ENCODE measurements around the gene ARSB. TPM values are rescaled to one million over a fixed set of nuclear protein-coding genes. Genes with fewer than 3 reads are reported as not detected.

Gene ARSB
- total RNA-seq, 3 donors from 2014 or later: 9.8 to 17.6 (median 10.0) TPM

DNA sequence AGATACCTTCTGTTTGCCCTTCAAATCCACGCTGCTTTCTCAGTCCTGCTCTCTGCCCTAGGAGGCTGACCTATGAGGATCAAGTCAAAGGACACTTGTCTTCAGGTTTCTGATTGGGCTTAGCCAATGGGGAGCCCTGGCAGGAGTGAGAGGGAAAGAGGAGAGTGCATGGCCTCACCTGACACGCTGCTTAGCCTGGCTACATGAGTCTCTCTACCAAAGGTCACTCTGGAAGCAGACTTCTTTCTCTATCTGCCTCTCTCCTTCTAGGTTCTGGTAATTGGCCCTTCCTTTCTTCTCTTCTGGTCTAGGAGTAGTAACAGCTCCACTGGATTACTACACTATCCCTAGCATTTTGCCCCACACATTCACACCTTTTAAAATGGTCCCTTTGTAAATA lies 13.1 kb downstream of the ARSB start:
- H3K27me3 ChIP-seq: no peaks in the 10 kb centered on the region
- intact Hi-C loops (cut with DNase I; ENCODE audit: low total_unique reads): no loop called here
- H3K27ac ChIP-seq: no peak overlapping the region
- H3K4me1 ChIP-seq: no peaks in the 10 kb centered on the region
- no peak for DNase-seq (ENCODE audit: low spot score in 2 of 2)
- H3K4me3 ChIP-seq: no peak overlapping the region
- TF ChIP-seq POLR2A (IDR thresholded peaks at IDR 0.05) (no peak), POLR2AphosphoS5 (IDR thresholded peaks at IDR 0.05) (no peak)
- TF ChIP-seq, protein P1, sequence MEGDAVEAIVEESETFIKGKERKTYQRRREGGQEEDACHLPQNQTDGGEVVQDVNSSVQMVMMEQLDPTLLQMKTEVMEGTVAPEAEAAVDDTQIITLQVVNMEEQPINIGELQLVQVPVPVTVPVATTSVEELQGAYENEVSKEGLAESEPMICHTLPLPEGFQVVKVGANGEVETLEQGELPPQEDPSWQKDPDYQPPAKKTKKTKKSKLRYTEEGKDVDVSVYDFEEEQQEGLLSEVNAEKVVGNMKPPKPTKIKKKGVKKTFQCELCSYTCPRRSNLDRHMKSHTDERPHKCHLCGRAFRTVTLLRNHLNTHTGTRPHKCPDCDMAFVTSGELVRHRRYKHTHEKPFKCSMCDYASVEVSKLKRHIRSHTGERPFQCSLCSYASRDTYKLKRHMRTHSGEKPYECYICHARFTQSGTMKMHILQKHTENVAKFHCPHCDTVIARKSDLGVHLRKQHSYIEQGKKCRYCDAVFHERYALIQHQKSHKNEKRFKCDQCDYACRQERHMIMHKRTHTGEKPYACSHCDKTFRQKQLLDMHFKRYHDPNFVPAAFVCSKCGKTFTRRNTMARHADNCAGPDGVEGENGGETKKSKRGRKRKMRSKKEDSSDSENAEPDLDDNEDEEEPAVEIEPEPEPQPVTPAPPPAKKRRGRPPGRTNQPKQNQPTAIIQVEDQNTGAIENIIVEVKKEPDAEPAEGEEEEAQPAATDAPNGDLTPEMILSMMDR (IDR thresholded peaks at IDR 0.05): no peak
- H3K36me3 ChIP-seq: no peaks in the 10 kb centered on the region
- H3K9me3 ChIP-seq: no peaks in the 10 kb centered on the region

DNA sequence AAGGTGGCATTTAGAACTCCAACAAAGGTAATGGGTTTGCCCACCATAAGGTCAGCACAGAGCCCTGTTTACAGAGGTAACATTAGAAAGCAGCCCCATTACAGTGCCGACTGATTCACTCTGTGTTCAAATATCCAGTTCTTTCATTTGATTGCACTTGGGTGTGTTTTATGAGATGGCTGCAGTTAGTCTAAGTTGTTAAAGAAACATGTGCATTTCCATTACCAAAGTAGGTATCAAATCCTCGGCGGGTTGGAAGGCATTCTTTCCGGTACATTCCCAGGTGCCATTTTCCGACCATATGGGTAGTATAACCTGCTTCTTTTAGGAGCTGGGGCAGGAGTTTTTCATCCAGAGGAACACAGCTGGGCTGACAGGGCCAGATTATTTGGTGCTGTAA lies 16.3 kb downstream of the ARSB start:
- no peak overlapping the region for H3K4me3 ChIP-seq
- intact Hi-C loops (cut with DNase I; ENCODE audit: low total_unique reads): no loop called here
- no peak overlapping the region for H3K27ac ChIP-seq
- TF ChIP-seq POLR2AphosphoS5 (IDR thresholded peaks at IDR 0.05): no peak
- no peak for TF ChIP-seq POLR2A (IDR thresholded peaks at IDR 0.05)
- TF ChIP-seq, protein P1 (IDR thresholded peaks at IDR 0.05): no peak
- H3K36me3 ChIP-seq: no peaks in the 10 kb centered on the region
- H3K27me3 ChIP-seq: no peaks in the 10 kb centered on the region
- DNase-seq (ENCODE audit: low spot score in 2 of 2): no peak
- no peaks in the 10 kb centered on the region for H3K4me1 ChIP-seq
- no peaks in the 10 kb centered on the region for H3K9me3 ChIP-seq

DNA sequence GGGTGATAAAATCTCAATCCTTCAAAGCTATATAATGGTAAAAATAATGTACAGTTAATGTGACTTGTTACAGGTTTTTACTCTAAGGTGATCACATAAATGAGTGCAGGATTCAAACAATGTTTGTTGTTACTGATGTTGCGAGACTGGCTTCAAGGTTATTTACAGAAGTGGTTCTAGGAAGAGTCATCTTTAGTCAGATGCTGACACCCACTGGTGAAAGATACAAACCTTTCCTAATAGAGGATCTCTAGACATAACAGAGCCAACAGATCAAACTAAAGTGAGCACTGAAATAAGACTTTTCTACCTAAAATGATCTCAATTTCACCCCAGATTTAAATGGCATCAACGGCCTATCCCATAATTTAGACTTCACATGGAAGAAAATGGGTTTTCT lies 20.2 kb downstream of the ARSB start:
- no peaks in the 10 kb centered on the region for H3K36me3 ChIP-seq
- H3K27me3 ChIP-seq: no peaks in the 10 kb centered on the region
- H3K4me3 ChIP-seq: no peak overlapping the region
- TF ChIP-seq POLR2A (IDR thresholded peaks at IDR 0.05) (no peak), POLR2AphosphoS5 (IDR thresholded peaks at IDR 0.05) (no peak)
- TF ChIP-seq, protein P1 (IDR thresholded peaks at IDR 0.05): peak in 2 of 3 donors; percentile 56 to 64
- no peak for DNase-seq (ENCODE audit: low spot score in 2 of 2)
- H3K27ac ChIP-seq: no peak overlapping the region
- intact Hi-C loops (cut with DNase I; ENCODE audit: low total_unique reads): no loop called here
- no peaks in the 10 kb centered on the region for H3K4me1 ChIP-seq
- H3K9me3 ChIP-seq: no peaks in the 10 kb centered on the region

DNA sequence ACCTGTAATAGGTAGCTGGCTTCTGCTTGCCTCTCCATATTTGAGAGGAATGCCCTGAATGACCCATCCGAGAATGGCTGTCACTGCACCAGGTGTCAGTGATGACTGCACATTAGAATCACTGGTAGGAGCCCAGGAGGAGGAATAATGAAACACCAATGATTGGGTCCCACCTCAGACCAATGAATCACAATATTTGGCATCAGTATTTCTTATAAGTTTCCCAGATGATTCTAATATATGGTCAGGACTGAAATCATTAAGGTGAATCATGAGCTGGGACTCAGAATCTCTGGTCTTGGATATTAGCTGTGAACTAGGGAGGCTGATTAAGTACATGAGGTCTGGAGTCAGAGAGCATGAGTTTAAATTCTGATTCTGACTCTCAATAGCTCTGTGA lies 23.4 kb downstream of the ARSB start:
- no peak for DNase-seq (ENCODE audit: low spot score in 2 of 2)
- intact Hi-C loops (cut with DNase I; ENCODE audit: low total_unique reads): no loop called here
- H3K27ac ChIP-seq: no peak overlapping the region
- no peaks in the 10 kb centered on the region for H3K9me3 ChIP-seq
- no peaks in the 10 kb centered on the region for H3K27me3 ChIP-seq
- H3K4me1 ChIP-seq: no peaks in the 10 kb centered on the region
- H3K36me3 ChIP-seq: no peaks in the 10 kb centered on the region
- TF ChIP-seq POLR2AphosphoS5 (IDR thresholded peaks at IDR 0.05): no peak
- no peak for TF ChIP-seq POLR2A (IDR thresholded peaks at IDR 0.05)
- TF ChIP-seq, protein P1 (IDR thresholded peaks at IDR 0.05): no peak
- H3K4me3 ChIP-seq: no peak overlapping the region

DNA sequence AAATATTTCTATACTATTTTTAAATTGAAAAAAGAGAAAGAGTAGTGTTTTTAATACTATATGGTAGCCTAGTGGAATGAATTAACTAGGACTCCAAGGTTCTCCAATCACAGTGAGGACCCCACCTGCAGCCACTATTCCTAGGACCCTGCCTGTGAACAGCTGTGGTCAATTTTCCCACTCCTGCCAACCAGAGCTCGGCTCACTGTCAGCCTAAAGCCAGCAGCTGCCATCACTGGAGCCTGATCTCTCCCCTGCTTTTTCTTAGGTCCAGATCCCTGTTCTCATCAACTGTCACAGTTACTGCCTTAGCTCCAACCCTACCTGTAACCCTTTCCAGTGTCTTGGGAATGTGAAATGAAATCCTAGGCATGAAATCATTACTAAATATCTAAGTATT lies 25.3 kb downstream of the ARSB start:
- H3K9me3 ChIP-seq: no peaks in the 10 kb centered on the region
- intact Hi-C loops (cut with DNase I; ENCODE audit: low total_unique reads): no loop called here
- no peak overlapping the region for H3K27ac ChIP-seq
- no peak overlapping the region for H3K4me3 ChIP-seq
- H3K36me3 ChIP-seq: no peaks in the 10 kb centered on the region
- TF ChIP-seq, protein P1 (IDR thresholded peaks at IDR 0.05): no peak
- TF ChIP-seq POLR2A (IDR thresholded peaks at IDR 0.05): no peak
- no peak for TF ChIP-seq POLR2AphosphoS5 (IDR thresholded peaks at IDR 0.05)
- DNase-seq (ENCODE audit: low spot score in 2 of 2): no peak
- H3K27me3 ChIP-seq: no peaks in the 10 kb centered on the region
- no peaks in the 10 kb centered on the region for H3K4me1 ChIP-seq

Measured in breast epithelium (tissue), 4 donors.